SK-N-SH (cell line): ENCODE results near the gene EHD1. TPM values are rescaled to one million over a fixed set of nuclear protein-coding genes. Genes with fewer than 3 reads are reported as not detected.

ENCODE experiments used
- CTCF ChIA-PET: fragments of 300-600, 350-600 bp; formaldehyde crosslinking; extraction: SDS; loops from one replicate; lab custom pipeline; 2021; lab: Yijun Ruan, JAX
- POLR2A ChIA-PET: fragments of 350-600 bp; sonication (Branson Sonifier 250); formaldehyde crosslinking; extraction: SDS; loops from one replicate; lab custom pipeline; 2020; ENCODE audit warnings: antibody characterized with exemption, inconsistent platforms; lab: Yijun Ruan, JAX
- DNase-seq: peaks from one replicate; pipeline ENCODE4 v3.0.0; 2012
- H2AFZ ChIP-seq: fragments of 200-600 bp; sonication (generic); 2 replicates; pipeline ENCODE4 v1.8.1; 2016; ENCODE audit warnings: antibody characterized with exemption, mild to moderate bottlenecking, low read depth
- H3F3A ChIP-seq: fragments of 200-600 bp; sonication (generic); replicated peaks from 2 replicates; pipeline ENCODE3; 2016; ENCODE audit warnings: antibody characterized with exemption, mild to moderate bottlenecking; ENCODE audit not compliant: insufficient read depth
- H3K27ac ChIP-seq, 2 experiments: fragments of 200-500 bp in 1 of 2; fragments of 200-600 bp in 1 of 2; sonication (Bioruptor generic) in 1 of 2; sonication (generic), shearing (Covaris generic) in 1 of 2; 2 replicates each; pipeline versions ENCODE4 v1.5.1 to v1.6.1; 2014 to 2016; ENCODE audit warnings: low read depth in 2 of 2, inconsistent platforms in 1 of 2, low read length in 1 of 2, mild to moderate bottlenecking in 1 of 2, mixed read lengths in 1 of 2
- H3K27me3 ChIP-seq: fragments of 200-600 bp; sonication (generic), shearing (Covaris generic); 2 replicates; pipeline ENCODE4 v1.6.1; 2016; ENCODE audit warnings: mixed run types; ENCODE audit not compliant: insufficient read depth
- H3K36me3 ChIP-seq, 2 experiments: fragments of 200-500 bp in 1 of 2; fragments of 200-600 bp in 1 of 2; sonication (Bioruptor generic) in 1 of 2; sonication (generic) in 1 of 2; replicated peaks in 1 of 2; 2 replicates each; pipeline versions ENCODE3 to v1.5.1; 2014 to 2016; ENCODE audit warnings: low read length in 1 of 2, mild to moderate bottlenecking in 1 of 2; ENCODE audit not compliant: insufficient read depth in 2 of 2, control insufficient read depth in 1 of 2
- H3K4me1 ChIP-seq, 2 experiments: fragments of 200-500 bp in 1 of 2; fragments of 200-600 bp in 1 of 2; sonication (Bioruptor generic) in 1 of 2; sonication (generic), shearing (Covaris generic) in 1 of 2; 2 replicates each; pipeline versions ENCODE4 v1.5.1 to v1.6.1; 2014 to 2016; ENCODE audit warnings: low read depth in 1 of 2, low read length in 1 of 2, mixed run types in 1 of 2; ENCODE audit not compliant: insufficient read depth in 2 of 2, control insufficient read depth in 1 of 2
- H3K4me2 ChIP-seq: fragments of 200-600 bp; sonication (generic), shearing (Covaris generic); 2 replicates; pipeline ENCODE4 v1.6.1; 2017; ENCODE audit warnings: mixed run types
- H3K4me3 ChIP-seq, 2 experiments: fragments of 200-500 bp in 1 of 2; fragments of 200-600 bp in 1 of 2; sonication (Bioruptor generic) in 1 of 2; sonication (generic), shearing (Covaris generic) in 1 of 2; 2 replicates each; pipeline versions ENCODE4 v1.5.1 to v1.8.1; 2014 to 2016; ENCODE audit warnings: low read depth in 2 of 2, inconsistent platforms in 1 of 2, low read length in 1 of 2, mild to moderate bottlenecking in 1 of 2, mixed read lengths in 1 of 2, moderate library complexity in 1 of 2
- H3K79me2 ChIP-seq: fragments of 200-600 bp; sonication (generic); 2 replicates; pipeline ENCODE4 v1.8.1; 2017; ENCODE audit warnings: mild to moderate bottlenecking; ENCODE audit not compliant: insufficient read depth
- H3K9ac ChIP-seq: fragments of 200-600 bp; sonication (generic); 2 replicates; pipeline ENCODE4 v1.6.1; 2017; ENCODE audit warnings: mixed run types
- H3K9me2 ChIP-seq: fragments of 200-600 bp; sonication (generic); 2 replicates; pipeline ENCODE4 v1.6.1; 2017; ENCODE audit warnings: mixed run types
- H3K9me3 ChIP-seq: fragments of 200-600 bp; sonication (generic); 2 replicates; pipeline ENCODE4 v1.6.1; 2017; ENCODE audit warnings: mixed run types, mild to moderate bottlenecking, moderate library complexity
- H4K20me1 ChIP-seq: fragments of 200-600 bp; sonication (generic); 2 replicates; pipeline ENCODE4 v1.6.1; 2017; ENCODE audit warnings: mild to moderate bottlenecking, mixed run types; ENCODE audit not compliant: insufficient read depth
- EZH2phosphoT487 ChIP-seq: fragments of 200-600 bp; sonication (generic); IDR thresholded peaks from 2 replicates; pipeline ENCODE4 v1.6.1; 2017; ENCODE audit warnings: low read depth, mixed run types, mild to moderate bottlenecking, antibody characterized with exemption, moderate library complexity, borderline replicate concordance
- FOXJ3 ChIP-seq: sonication (generic); formaldehyde crosslinking; IDR thresholded peaks from 2 replicates; pipeline ENCODE4 v1.5.1; 2020; ENCODE audit warnings: mild to moderate bottlenecking, missing genetic modification reagents
- FOXM1 ChIP-seq: IDR thresholded peaks from 2 replicates; pipeline ENCODE4 v1.4.0; 2012; ENCODE audit warnings: low read depth, mild to moderate bottlenecking
- GABPA ChIP-seq: IDR thresholded peaks from 2 replicates; pipeline ENCODE4 v1.4.0; 2012; ENCODE audit warnings: low read depth, mild to moderate bottlenecking
- JUND ChIP-seq: IDR thresholded peaks from 2 replicates; pipeline ENCODE4 v1.4.0; 2012
- MEF2A ChIP-seq: IDR thresholded peaks from 2 replicates; pipeline ENCODE4 v1.4.0; 2012; ENCODE audit warnings: low read depth, borderline replicate concordance
- MXI1 ChIP-seq: IDR thresholded peaks from 2 replicates; pipeline ENCODE4 v1.6.1; 2012; ENCODE audit warnings: mild to moderate bottlenecking, low read depth, low read length, improper control_type of control experiment
- NFIC ChIP-seq: IDR thresholded peaks from 2 replicates; pipeline ENCODE4 v1.4.0; 2012; ENCODE audit warnings: borderline replicate concordance
- POLR2AphosphoS5 ChIP-seq: IDR thresholded peaks from 2 replicates; pipeline ENCODE4 v1.6.1; 2012; ENCODE audit warnings: low read depth, low read length
- SMC3 ChIP-seq: IDR thresholded peaks from 2 replicates; pipeline ENCODE4 v1.6.1; 2012; ENCODE audit warnings: low read depth, low read length, improper control_type of control experiment
- TCF12 ChIP-seq: IDR thresholded peaks from 2 replicates; pipeline ENCODE4 v1.4.0; 2012
- TEAD4 ChIP-seq: IDR thresholded peaks from 2 replicates; pipeline ENCODE4 v1.4.0; 2012; ENCODE audit warnings: mild to moderate bottlenecking, borderline replicate concordance; ENCODE audit not compliant: insufficient read depth
- YY1 ChIP-seq: IDR thresholded peaks from 2 replicates; pipeline ENCODE4 v1.4.0; 2012; ENCODE audit warnings: low read depth, mild to moderate bottlenecking
- WGBS: methylation state at CpG from one replicate; pipeline ENCODE4 v1.1.6; 2017; ENCODE audit warnings: low lambda C conversion rate; 5-methylcytosine and 5-hydroxymethylcytosine counted together
- polyA plus RNA-seq, 3 experiments: library from polyadenylated mRNA; depleted of rRNA; stranded (reverse); fragments of >200 nt; gene quantifications; 2 replicates each; pipeline ENCODE4 v1.2.3, GENCODE V29; 2012
- TF ChIP-seq, protein P1 (sequence below): fragments of 150-350 bp; IDR thresholded peaks from 2 replicates; pipeline ENCODE4 v1.6.1; 2017; ENCODE audit warnings: antibody characterized with exemption, low read length, low read depth, borderline replicate concordance
- TF ChIP-seq, protein P2 (sequence below): IDR thresholded peaks from 2 replicates; pipeline ENCODE4 v1.4.0; 2012; ENCODE audit warnings: low read depth, borderline replicate concordance
- TF ChIP-seq, protein P3 (sequence below): IDR thresholded peaks from 2 replicates; pipeline ENCODE4 v1.4.0; 2012; ENCODE audit warnings: low read depth, borderline replicate concordance
- TF ChIP-seq, protein P4 (sequence below): fragments of 150-350 bp; IDR thresholded peaks from 2 replicates; pipeline ENCODE4 v1.6.1; 2016; ENCODE audit warnings: mild to moderate bottlenecking, low read depth, low read length

The EHD1 gene
- polyA plus RNA-seq, 1 of the 3 experiments (the other 2 are of a cell fraction) = 93.3 TPM

DNA sequence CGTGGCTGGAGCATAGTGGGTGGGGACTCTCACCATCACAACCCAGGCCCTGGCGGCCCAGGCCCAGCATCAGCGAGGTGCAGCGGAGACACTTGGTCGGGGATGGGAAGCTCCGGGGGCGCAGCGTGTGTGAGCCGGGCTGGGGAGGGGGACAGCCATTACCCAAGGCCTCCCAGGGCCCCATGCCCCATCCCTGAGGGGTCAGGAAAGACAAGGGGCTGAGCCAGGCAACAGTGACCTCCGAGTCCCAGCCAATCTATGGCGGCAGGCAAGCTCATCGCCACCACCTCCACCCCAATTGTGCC, 45.3 kb downstream of the EHD1 start:
- peaks cover 0 to 5% of the 10 kb centered on the region in 2 experiments; a peak in 1 of 4 replicates for H3K4me1 ChIP-seq
- no peak for TF ChIP-seq GABPA
- TF ChIP-seq NFIC = no peak
- TF ChIP-seq FOXJ3 (CRISPR knock-in tag) = no peak
- TF ChIP-seq JUND = no peak
- TF ChIP-seq, protein P1, sequence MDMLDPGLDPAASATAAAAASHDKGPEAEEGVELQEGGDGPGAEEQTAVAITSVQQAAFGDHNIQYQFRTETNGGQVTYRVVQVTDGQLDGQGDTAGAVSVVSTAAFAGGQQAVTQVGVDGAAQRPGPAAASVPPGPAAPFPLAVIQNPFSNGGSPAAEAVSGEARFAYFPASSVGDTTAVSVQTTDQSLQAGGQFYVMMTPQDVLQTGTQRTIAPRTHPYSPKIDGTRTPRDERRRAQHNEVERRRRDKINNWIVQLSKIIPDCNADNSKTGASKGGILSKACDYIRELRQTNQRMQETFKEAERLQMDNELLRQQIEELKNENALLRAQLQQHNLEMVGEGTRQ = no peak
- no peak for TF ChIP-seq FOXM1
- TF ChIP-seq POLR2AphosphoS5 = no peak
- TF ChIP-seq, protein P2, sequence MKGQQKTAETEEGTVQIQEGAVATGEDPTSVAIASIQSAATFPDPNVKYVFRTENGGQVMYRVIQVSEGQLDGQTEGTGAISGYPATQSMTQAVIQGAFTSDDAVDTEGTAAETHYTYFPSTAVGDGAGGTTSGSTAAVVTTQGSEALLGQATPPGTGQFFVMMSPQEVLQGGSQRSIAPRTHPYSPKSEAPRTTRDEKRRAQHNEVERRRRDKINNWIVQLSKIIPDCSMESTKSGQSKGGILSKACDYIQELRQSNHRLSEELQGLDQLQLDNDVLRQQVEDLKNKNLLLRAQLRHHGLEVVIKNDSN = no peak
- TF ChIP-seq TEAD4 = no peak
- no peak for TF ChIP-seq EZH2phosphoT487
- TF ChIP-seq YY1 = no peak
- TF ChIP-seq TCF12 = no peak
- TF ChIP-seq SMC3 = no peak
- TF ChIP-seq MXI1 = no peak
- TF ChIP-seq, protein P3, sequence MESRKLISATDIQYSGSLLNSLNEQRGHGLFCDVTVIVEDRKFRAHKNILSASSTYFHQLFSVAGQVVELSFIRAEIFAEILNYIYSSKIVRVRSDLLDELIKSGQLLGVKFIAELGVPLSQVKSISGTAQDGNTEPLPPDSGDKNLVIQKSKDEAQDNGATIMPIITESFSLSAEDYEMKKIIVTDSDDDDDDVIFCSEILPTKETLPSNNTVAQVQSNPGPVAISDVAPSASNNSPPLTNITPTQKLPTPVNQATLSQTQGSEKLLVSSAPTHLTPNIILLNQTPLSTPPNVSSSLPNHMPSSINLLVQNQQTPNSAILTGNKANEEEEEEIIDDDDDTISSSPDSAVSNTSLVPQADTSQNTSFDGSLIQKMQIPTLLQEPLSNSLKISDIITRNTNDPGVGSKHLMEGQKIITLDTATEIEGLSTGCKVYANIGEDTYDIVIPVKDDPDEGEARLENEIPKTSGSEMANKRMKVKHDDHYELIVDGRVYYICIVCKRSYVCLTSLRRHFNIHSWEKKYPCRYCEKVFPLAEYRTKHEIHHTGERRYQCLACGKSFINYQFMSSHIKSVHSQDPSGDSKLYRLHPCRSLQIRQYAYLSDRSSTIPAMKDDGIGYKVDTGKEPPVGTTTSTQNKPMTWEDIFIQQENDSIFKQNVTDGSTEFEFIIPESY = no peak
- TF ChIP-seq MEF2A = no peak
- TF ChIP-seq, protein P4, sequence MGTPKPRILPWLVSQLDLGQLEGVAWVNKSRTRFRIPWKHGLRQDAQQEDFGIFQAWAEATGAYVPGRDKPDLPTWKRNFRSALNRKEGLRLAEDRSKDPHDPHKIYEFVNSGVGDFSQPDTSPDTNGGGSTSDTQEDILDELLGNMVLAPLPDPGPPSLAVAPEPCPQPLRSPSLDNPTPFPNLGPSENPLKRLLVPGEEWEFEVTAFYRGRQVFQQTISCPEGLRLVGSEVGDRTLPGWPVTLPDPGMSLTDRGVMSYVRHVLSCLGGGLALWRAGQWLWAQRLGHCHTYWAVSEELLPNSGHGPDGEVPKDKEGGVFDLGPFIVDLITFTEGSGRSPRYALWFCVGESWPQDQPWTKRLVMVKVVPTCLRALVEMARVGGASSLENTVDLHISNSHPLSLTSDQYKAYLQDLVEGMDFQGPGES = no peak
- H3K79me2 ChIP-seq = no peaks in the 10 kb centered on the region
- H4K20me1 ChIP-seq = no peaks in the 10 kb centered on the region
- H3K9ac ChIP-seq = no peak overlapping the region
- WGBS = 60% methylated on average over 2 of the region's 12 CpGs
- H3K9me2 ChIP-seq = no peaks in the 10 kb centered on the region
- no peaks in the 10 kb centered on the region for H3F3A ChIP-seq
- H3K4me3 ChIP-seq = no peak overlapping the region
- H3K27me3 ChIP-seq = no peaks in the 10 kb centered on the region
- no peak overlapping the region for H3K27ac ChIP-seq
- no peak overlapping the region for H3K4me2 ChIP-seq
- ChIA-PET CTCF (no interaction called here), POLR2A (no interaction called here)
- no peak for DNase-seq
- H2AFZ ChIP-seq = no peak overlapping the region
- no peaks in the 10 kb centered on the region for H3K9me3 ChIP-seq
- no peaks in the 10 kb centered on the region for H3K36me3 ChIP-seq
